VCaP (cell line): Measurements from ENCODE around the gene KLK2.
A peak's percentile ranks its signal among the peaks of the same experiment; 100 is the strongest.

Source experiments
- H3K27ac ChIP-seq: fragments of 450-650 bp; 2 replicates; pipeline ENCODE4 v1.5.1; 2017
- TF ChIP-seq, protein P1 (sequence below): fragments of 450-650 bp; conservative IDR thresholded peaks from 2 replicates; pipeline ENCODE4 v1.5.1; 2017; ENCODE audit warnings: mild to moderate bottlenecking, moderate library complexity

Gene KLK2

GRCh38 chr19:50873056-50873455 is at the start of gene KLK2:
Gene KLK2 (plus strand): TSS chr19:50873439. CDS start chr19:50873474, 35 bp downstream.
- TF ChIP-seq, protein P1, sequence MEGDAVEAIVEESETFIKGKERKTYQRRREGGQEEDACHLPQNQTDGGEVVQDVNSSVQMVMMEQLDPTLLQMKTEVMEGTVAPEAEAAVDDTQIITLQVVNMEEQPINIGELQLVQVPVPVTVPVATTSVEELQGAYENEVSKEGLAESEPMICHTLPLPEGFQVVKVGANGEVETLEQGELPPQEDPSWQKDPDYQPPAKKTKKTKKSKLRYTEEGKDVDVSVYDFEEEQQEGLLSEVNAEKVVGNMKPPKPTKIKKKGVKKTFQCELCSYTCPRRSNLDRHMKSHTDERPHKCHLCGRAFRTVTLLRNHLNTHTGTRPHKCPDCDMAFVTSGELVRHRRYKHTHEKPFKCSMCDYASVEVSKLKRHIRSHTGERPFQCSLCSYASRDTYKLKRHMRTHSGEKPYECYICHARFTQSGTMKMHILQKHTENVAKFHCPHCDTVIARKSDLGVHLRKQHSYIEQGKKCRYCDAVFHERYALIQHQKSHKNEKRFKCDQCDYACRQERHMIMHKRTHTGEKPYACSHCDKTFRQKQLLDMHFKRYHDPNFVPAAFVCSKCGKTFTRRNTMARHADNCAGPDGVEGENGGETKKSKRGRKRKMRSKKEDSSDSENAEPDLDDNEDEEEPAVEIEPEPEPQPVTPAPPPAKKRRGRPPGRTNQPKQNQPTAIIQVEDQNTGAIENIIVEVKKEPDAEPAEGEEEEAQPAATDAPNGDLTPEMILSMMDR = no peak
- peak within 1 kb of the TSS; percentile 100 for H3K27ac ChIP-seq

DNA sequence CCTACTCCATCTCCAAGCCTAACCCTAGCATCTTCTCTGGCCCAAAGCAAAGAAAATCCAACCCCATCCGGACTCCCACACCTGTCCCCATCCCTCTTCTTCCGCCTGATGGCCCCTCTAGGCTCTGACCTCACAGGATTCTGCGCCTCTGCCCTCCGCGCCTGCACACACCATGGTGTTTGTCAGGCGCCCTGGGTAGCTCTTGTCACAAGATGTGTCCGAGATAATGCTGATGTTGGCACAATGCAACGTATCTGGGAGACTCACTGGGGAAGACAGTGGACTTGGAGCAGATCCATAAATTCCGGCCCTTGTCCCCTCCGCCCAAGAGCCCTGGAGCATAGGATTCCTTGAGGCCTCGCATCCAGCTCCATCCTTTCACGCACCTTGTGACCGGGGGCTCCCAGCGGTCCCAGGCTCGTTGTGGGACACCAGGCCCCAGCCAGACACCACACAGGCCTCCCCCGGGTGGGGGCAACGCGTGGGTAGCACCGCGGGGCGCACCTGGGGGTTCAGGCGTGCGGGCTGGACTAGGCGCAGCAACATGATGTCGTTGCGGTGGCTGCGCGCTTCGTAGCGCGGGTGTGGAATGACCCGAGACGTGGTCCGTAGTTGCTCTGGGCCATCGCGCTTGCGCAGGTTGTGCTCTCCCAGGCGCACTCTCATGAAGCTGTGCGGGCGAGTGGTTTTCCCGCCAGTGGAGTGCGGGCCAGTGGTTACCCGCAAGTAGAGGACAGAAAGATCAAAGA is 46.6 kb upstream of the KLK2 start:
- TF ChIP-seq, protein P1 = no peak
- no peak overlapping the region for H3K27ac ChIP-seq

GRCh38 chr19:50827476-50827875 is 45.8 kb upstream of the KLK2 start:
- no peak overlapping the region for H3K27ac ChIP-seq
- TF ChIP-seq, protein P1 = no peak

- no peak overlapping the region for H3K27ac ChIP-seq
- TF ChIP-seq, protein P1 = no peak
These were observed 43.4 kb upstream of the KLK2 start for GRCh38 chr19:50829801-50830200.

- TF ChIP-seq, protein P1 = no peak
- no peak overlapping the region for H3K27ac ChIP-seq
These were observed 42.8 kb upstream of the KLK2 start for GRCh38 chr19:50830266-50831025.

- H3K27ac ChIP-seq = no peak overlapping the region
- TF ChIP-seq, protein P1 = no peak
These were observed 42.2 kb upstream of the KLK2 start for GRCh38 chr19:50831026-50831396.

DNA sequence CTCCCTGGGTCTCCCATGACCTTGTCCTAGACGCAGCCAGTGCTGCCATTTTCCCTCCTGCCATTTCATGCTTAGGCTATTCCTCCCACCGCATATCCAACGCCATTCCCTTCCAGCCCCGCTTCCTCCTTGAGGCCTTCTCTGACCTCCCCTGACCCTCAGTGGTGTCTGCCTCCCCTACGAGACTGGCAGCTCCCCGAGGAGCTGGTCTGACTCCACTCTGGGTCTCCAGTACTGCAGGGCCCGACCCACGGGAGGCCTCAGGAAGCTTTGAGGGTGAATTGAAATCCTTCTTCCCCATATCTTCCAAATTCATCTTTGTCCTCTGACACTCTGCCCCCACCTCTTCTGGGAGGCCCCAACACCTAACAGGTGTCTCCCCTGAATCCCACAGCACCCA is 40.6 kb upstream of the KLK2 start:
- no peak overlapping the region for H3K27ac ChIP-seq
- TF ChIP-seq, protein P1 = no peak
